ENCODE data around the gene UIMC1.

The UIMC1 gene

DNA sequence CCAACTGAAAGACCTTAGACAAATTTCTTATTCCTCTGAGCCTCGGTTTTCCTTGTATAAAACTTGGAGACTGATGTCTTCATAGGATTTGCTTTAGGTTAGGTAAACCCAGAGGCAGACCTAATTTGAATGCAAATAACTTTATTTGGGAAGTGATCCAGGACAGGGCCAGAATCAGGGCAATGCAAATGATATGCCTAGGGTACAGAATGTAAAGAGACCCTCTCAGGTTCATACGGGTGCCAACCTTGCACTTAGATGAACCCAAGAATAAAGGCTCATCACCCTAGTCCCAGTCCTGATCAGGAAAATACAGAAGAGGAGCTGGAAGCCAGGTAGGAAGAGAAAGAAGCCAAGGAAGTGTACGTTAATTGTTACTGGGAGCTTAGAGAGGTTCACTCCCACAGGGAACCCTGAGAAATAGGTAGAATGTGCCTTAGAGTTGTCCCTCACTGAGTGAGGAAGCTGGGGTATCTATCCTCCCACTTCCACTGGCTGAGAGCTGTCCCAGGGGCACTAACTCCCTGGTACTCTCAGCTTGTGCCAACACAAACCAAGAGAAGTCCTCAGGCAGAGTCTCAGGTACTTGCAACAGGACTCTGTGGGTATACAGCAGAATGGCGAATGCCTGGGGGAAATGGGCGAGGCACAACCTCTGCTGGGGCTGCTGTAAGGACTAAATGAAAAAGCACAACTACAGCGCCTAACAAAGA is 104.3 kb downstream of the UIMC1 start:
- DNase-seq (ENCODE audit: low read depth in 2 of 2), result no peak

DNA sequence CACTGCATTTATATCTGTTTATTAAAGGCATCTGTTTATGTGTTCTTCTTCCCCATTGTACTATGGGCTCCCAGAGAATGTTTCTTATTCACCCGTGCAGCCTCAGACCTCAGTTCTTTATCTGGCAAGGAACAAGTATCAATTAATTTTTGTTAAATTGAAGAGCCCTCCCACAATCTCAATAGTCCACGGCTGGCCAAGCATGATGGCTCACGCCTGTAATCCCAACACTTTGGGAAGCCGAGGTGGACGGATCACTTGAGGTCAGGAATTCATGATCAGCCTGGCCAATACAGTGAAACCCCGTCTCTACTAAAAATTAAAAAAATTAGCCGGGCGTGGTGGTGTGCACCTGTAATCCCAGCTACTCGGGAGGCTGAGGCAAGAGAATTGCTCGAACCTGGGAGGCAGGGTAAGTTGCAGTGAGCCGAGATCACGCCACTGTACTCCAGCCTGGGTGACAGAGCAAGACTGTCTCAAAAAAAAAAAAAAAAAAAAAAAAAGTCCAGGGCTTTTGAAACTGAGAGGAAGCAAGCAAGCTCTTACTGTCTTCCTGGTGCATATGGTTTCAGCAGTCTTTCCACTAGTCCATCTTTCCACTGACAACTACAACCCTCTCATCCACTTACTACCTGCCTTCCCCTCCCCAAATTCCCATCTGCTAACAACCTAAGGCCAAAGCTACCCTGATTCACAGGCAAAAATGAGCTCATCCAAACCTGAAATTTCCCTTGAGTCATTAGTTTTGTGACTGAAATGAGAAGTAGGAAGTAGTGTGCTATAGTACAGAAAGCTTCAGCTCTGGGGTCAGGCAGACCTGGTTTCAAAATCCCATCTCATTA is 105.1 kb downstream of the UIMC1 start:
- DNase-seq (ENCODE audit: low read depth in 2 of 2), result no peak

- no peak for DNase-seq (ENCODE audit: low read depth in 2 of 2)
Observed at GRCh38 chr5:176900780-176901204, 105.8 kb downstream of the UIMC1 start.

DNA sequence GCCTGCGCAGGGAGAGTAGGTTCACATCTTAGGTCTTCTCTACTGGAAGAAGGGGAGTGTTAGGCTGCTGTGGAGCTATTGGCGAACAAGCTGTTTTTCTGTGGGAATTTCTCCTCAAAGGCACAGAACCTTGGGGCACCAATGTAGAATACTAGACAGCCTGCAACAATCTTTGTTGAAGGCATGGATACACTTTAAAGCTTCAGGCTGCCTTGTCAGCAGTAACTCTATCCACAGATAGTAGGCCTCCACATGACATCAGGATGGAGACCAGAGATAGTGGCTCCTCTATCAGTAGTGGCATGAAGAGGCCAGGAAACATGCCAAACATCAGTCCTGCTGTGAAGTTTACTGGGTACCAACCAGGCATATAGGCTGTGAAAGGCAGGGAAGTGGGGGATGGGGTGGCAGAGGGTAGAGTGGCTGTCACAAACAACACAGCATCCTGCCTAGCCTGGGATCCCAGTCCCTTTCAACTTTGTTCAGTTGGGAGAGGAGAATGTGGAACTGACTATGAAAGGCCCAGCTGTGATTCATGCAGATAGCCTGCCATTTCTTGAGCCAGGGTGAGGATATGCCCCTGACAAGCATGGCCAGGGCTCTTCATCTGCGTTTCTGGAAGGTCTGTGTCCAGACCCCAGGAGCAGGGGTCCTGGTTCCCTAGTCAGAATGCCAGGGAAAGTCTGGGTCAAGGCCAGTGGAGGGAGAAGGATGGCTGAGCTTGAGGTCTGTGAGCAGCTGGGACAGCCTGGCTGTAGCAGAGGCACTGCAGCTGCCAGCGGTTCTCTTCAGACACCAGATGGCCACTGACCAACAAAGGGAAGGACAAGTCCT is 106.4 kb downstream of the UIMC1 start:
- no peak for DNase-seq (ENCODE audit: low read depth in 2 of 2)

DNA sequence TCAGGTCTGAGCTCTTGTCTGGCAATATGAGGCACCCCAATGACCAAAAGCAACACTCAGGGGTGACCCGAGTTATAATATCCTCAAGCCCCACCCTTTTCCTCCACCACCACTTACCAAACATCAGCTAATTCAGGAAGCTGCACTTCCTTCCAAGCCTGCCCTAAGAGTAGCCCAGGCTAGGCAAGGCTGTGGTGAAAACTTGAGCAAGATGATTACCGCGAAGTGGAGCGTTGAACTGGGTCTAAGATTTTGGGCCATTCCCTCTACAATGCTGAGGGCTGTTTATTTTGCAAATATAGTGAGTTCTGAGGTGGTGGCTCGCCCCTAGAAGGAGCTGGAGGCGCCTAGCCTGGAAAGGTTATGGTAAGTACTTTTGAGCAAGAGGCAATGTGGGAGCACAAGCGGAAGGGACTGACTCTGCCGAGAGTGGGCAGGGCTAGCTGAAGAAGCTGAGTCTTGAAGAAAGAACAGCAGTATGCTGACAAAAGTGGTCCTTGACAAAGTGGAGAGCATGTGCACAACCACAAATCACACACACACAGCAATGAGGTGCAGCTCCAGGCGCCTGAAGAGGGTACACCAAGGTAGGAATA is 107.2 kb downstream of the UIMC1 start, which contains the start of gene HK3:
Gene HK3 (minus strand): TSS at position 51 of the 596 bp plus-strand sequence. CDS start 3,187 bp downstream, outside the sequence.
- no peak for DNase-seq (ENCODE audit: low read depth in 2 of 2)

GRCh38 chr5:176897263-176897662 is 109.3 kb downstream of the UIMC1 start:
- no peak for DNase-seq (ENCODE audit: low read depth in 2 of 2)

DNA sequence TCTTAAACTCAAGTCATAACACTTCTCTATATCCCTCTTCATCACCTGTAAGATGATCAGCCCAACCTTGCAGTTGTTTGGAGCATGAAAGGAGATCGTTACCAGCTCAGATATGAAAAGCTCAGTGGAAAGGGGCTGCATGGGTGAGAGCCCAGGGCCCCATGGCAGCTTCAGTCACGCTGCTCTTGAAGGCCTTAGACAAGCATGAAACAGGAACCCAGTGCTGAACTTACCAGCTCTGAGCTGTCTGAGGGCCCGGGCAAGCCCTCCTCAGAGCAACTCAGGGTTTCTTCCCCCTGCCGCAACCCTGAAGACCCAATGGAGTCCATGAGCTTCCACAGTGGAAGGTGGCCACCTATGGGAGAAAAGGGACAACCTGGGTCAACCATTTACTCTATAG is 110.7 kb downstream of the UIMC1 start:
- no peak for DNase-seq (ENCODE audit: low read depth in 2 of 2)

DNA sequence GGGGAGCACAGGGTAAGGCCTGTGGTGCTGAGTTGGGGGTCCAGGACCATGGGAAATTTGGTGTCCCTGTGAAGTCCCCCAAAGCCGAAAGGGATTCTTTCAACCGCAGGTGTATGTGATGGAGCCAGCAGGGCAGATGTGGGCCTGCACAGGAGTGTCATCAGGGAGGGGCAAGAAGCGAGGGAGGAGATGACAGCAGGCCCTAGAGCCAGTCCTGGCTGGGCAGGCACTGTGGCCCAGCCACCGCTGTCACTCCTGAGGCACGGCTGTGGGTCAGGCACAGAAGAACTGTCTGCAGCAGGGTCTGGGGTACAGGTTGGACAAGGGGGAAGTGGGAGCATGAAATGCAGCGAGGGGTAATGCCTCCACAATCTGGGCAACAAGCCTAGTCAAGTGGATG is 112.3 kb downstream of the UIMC1 start:
- DNase-seq (ENCODE audit: low read depth in 2 of 2), result no peak

DNA sequence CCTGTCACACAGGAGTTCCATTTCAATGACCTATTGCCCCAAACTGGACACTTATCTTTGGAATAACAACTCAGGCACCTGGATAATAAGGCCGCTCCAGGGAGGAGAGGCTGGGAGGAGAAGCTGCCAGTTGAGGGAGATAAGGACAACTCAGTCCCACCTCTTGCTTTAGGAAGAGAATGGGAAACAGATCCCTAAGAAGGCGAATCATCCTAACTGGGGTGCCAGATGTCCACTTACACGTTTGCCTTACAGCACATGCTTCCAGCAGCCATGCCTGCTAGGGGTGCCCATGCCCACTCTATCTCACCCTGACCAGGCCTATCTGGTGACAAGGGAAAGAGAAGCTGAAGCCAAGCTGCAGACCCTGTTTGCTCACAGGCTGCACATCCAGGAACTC is 113.9 kb downstream of the UIMC1 start:
- no peak for DNase-seq (ENCODE audit: low read depth in 2 of 2)

- no peak for DNase-seq (ENCODE audit: low read depth in 2 of 2)
Observed at GRCh38 chr5:176891331-176891958, 115.1 kb downstream of the UIMC1 start.

DNA sequence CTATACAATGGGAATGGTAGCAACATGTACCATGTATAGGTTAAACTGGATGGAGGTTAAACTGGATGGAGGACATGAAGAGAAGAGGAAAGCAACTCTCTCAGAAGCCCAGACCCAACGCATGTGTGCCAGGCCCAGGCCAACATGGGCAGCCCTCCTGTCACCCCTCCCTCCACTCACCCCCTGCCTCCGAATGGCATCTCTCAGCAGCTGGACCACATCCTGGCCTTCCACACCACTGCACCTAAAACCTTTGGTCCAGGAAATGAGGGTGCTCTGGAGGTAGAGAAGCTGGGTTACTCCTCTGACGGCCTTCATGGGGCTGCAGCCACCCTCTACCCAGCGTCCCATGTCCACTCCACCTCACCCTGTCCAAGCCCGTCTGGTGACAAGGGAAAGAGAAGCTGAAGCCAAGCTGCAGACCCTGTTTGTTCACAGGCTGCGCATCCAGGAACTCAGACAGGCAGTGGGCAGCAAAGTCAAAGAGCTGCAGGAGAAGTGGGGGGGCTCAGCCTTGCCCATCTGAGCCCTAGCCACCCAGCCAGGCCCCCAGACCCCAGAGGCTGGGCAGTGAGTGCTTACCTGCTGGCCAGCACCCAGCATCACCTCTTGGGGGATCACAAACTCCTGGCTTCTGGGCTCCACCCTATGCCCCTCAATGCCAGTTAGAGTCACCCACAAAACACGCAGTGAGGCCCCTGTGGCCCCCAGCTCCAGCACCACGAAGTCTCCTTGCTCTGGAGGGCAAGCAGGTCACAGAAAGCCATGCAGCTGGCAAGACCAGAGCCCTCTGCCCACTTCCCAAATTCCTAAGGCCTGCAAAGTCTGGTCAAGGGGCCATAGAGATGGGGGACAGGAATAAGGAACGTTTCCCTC is 115.9 kb downstream of the UIMC1 start:
- no peak for DNase-seq (ENCODE audit: low read depth in 2 of 2)

DNA sequence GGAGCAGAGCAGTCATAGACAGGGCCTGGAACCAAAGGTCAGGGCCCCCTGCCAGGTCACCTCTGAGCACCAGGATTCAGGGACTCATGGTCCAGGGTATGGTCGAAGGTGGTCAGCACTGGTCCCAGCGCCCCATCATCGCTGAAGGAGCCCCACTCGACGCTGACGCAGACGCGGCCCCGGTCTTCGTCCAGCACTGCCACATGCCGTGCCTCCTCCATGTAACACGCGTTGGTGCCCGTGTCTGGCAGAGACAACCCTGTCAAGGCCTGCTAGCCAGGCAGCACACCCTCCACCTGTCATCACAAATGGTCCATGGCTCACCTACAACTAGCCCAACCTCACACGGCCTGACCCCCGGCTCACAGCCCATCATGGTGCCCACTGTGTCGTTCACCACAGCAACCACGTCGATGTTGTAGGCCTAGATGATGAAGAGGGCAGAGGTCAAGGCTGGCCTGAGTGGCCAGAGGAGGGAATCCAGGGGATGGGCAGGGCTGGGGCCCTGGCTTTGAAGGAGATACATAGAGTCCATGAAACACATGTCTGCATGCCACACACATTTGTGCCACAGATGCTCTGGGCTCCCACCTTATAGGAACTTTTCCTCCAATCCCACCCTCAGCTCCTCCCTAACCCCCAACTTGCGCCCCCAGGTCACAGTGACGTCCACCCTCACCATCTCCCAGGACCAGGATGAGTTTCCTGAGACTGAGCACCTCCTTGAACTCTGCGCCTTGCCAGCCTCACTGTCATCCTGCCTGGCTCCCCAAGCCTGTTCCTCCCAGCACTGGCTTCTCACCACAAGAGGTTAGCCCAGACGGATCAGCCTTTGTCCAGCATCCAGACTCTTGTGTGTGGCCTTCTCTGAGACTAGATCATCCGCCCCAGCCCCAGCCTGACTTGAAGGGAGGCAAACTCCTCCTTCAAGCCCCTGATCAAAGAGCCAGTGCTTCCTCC is 117.0 kb downstream of the UIMC1 start:
- DNase-seq (ENCODE audit: low read depth in 2 of 2), result no peak

GRCh38 chr5:176888865-176889165 is 117.8 kb downstream of the UIMC1 start:
- no peak for DNase-seq (ENCODE audit: low read depth in 2 of 2)

GRCh38 chr5:176888016-176888864 is 118.3 kb downstream of the UIMC1 start:
- DNase-seq (ENCODE audit: low read depth in 2 of 2), result no peak

- DNase-seq (ENCODE audit: low read depth in 2 of 2), result no peak
Observed at GRCh38 chr5:176887252-176887849, 119.2 kb downstream of the UIMC1 start.

DNA sequence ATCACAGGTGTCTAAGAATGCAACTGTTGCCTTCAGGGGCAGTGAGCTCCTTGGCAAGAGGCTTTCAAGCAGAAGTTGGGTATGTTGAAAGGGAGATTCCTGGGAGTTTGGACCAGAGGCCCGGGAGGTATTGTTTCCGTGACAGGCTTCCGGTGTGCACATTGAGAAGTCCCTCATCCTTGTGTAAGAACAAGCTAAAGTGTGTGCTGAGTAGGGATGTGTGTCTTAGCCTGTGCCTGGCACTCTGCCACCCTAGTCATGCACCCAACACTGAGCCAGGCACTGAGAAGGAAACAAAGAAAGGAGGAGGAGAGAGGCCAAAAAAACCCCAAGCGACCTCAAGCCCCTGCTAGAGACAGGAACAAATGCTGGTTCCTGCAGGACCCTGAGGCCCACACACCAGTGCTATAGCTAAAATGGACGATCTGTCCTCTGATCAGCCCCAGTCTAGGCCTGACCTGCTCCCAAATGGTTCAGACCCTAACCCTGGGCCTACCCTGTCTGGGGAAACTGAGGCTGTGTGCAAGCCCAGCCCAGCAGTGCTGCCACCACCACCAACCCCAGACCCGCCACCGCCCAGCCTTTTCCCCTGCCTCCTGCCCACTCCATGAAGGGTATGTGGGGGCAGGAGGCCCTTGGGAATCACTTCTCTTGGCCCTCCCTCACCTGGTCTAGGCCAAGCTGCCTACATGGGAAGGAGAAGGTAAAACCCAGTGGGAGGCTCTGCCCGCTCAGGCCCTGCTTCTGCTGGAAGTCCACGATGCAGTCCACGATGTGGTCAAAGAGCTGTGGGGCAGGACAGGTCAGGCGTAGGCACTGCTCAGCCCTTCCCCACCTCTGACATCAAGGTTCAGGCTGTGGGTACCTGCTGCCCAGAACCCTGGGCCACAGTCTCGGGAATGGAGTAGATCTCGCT is 120.0 kb downstream of the UIMC1 start:
- DNase-seq (ENCODE audit: low read depth in 2 of 2), result no peak

DNA sequence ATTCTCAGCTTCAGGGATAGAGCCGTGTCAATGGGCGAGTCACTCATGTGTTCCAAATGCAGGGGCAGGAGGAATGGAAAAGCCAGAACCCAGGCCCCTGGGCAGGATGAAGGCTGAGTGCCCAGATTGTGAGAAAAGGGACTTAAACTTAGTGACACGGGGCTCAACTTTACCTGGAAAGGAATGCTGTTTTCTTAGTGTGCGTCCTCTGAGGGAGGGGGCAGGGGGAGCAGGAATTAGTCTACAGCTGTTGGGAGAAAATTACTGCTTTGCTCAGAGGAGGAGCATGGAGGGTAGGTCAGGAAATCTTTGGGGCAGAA is 122.0 kb downstream of the UIMC1 start:
- no peak for DNase-seq (ENCODE audit: low read depth in 2 of 2)

Data from stimulated activated CD8-positive, alpha-beta memory T cell treated with anti-CD3 and anti-CD28 coated beads, Interleukin-15, amount 100 ng/mL, for 4 hours (primary cell).